HG02870 (cell line): Measurements from ENCODE around the gene MFN1.
"Not testable (repeated sequence)": the region's sequence is repeated elsewhere in the genome, so short reads cannot be mapped to it uniquely, and the experiment has no call there.

Experiments used
- ATAC-seq: cut with Tn5 transposase; IDR thresholded peaks from one replicate; pipeline ENCODE4 v1.9.1; 2021; ENCODE audit warnings: mild to moderate bottlenecking, moderate library complexity; ENCODE audit not compliant: unreplicated experiment

MFN1 gene

DNA sequence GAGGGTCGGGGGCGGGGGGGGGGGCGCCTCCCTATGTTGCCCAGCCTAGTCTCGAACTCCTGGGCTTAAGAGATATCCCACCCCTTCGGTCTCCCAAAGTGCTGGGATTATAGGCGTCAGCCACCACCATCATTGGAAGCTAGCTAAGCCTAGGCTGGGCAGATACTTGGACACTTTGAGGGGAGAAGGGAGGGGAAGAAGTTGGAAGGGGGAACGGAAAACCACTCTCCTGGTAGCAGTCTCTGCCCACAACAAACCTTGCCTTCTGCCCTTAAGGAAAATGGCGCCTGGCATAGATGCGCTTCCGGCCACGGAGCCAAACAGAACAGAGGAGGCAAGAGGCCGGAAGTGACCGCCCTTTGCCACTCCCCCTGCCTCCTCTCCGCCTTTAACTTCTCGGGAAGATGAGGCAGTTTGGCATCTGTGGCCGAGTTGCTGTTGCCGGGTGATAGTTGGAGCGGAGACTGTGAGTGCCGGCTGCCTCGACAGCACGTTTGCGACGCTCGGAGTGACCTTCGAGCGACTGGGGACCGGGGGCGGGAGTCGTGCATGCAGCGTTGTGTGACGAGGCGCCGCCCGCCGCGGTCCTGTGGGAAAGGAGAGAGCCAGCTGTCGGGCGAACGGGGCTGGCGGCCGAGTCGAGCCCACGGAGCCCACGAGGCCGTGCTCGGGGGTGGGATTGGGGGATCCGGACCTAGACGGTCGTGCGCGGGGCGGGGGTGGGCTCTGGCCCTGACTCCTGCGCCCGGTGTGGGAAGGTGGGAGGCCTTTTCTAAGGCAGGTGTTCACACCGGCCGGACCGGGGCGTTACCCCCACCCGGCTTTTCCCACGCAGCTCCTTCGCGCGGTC, at the start of gene MFN1:
Gene MFN1, plus strand, starts transcription at position 365 of the 850 bp plus-strand sequence. CDS start 1,143 bp downstream, outside the sequence.
- ATAC-seq = peak; percentile 87

GRCh38 chr3:179297971-179298725, 49.4 kb upstream of the MFN1 start:
- ATAC-seq = no peak

- no peak for ATAC-seq
Measured at GRCh38 chr3:179299316-179299715, 48.2 kb upstream of the MFN1 start.

GRCh38 chr3:179299999-179300613, 47.4 kb upstream of the MFN1 start:
- peak; percentile 94 for ATAC-seq

- no peak for ATAC-seq
Measured at GRCh38 chr3:179301645-179302044, 45.9 kb upstream of the MFN1 start.

- no peak for ATAC-seq
Measured at GRCh38 chr3:179302111-179302510, 45.4 kb upstream of the MFN1 start.

DNA sequence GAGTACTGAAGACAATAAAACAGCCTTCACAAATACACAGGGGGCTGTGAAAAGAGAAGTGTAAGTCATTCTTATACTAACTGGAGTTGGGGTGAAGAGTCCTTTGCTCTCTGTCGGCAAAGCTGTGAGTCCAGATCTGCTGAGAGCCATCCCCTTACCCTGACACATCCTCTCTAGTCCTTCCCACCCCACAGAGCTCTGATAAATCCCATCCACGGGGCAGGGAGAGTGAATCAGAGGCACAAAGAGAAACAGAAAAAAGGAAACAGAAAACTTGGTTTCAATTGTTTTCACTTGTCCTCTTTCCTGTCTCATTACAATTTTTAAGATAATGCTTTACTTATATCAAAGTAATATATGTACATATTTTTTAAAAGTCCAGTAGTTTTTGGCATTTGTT, 42.9 kb upstream of the MFN1 start:
- ATAC-seq = no peak

DNA sequence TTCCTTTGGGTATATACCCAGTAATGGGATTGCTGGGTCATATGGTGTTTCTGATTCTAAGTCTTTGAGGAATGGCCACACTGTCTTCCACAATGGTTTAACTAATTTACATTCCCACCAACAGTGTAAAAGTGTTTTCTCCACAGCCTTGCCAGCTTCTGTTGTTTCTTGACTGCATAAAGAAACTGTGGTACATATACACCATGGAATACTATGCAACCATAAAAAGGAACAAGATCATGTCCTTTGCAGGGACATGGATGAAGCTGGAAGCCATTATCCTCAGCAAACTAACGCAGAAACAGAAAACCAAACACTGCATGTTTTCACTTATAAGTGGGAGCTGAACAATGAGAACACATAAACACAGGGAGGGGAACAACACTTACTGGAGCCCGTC, 40.1 kb upstream of the MFN1 start:
- ATAC-seq = not testable (repeated sequence)

DNA sequence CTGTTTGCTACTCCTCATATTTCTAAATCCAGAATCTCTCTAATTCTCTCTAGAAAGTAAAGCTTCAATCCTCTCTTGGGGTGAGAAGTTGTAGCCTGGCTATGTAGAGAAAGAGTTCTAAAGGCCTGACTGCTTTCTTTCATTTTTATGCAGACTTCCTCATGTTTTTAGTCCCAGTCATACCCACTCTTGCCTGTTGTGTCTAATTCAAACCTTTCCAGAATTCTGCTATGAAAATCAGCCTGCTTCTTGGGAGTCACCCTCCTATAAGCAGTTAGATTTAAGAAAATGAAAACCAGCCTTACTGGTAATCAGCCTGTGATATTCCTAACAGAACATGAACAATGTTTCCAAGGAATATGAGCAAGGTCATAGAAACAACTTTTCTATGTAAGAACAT, 39.5 kb upstream of the MFN1 start:
- ATAC-seq = no peak

GRCh38 chr3:179309225-179310078, 38.1 kb upstream of the MFN1 start:
- peak; percentile 97 for ATAC-seq

GRCh38 chr3:179318876-179319275, 28.6 kb upstream of the MFN1 start:
- no peak for ATAC-seq

DNA sequence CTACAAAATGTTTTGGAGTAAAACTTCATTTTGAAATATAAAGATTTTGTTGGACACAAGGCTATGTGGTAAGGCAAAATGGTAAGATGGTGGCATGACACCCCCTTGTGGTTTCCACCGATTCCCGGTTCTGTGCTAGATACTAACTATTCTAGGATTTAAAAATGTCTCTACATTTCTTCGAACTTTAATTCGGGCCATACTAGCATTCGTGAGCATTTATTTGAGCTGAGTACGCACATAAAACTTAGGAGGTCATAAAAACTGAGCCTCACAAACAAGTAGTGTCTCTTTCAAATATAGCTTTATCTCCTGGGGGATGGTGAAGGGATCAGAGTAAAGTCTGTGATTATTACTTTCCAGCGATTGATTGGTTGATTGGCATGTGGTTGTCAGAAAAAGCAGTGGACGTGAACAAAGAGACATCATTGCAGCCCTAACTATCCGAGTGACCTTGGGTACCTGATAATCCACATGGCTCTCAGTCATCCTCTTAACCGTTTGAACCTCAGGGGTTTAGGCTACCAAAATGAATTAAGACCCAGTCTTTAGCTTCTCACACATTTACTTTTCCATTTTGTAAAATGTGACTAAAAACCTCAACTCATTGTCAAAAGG, 25.7 kb upstream of the MFN1 start:
- no peak for ATAC-seq

GRCh38 chr3:179322286-179323196, 25.0 kb upstream of the MFN1 start, which contains the start of gene ZNF639:
Gene ZNF639, plus strand, starts transcription at chr3:179323031. Its CDS starts 5,263 bp downstream, at chr3:179328294.
- ATAC-seq = peak; percentile 60

- ATAC-seq = peak; percentile 36
Measured at GRCh38 chr3:179323197-179324110, 24.1 kb upstream of the MFN1 start.

DNA sequence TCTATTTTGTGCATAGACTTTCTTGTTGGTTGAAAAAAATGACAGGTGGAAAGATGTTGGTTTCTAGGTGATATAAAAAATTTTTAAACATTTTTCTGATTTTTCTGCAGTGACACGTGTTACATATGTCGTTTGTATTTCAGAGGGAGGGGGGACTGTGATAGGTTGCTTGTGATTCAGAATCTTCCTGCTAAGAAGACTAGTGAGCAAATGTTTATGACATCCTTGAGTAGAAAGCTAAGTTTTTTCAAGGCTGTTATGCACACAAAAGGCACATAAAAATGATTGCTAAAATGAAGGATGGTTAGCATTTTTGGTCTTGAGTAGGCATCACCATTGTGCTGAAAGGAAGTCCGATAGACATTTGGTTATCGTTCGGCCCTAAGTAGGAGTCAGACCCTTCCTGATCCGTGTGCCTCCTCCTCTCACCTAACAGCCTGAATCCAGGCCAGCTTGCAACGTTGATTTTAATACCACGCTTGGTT, 23.2 kb upstream of the MFN1 start:
- no peak for ATAC-seq

DNA sequence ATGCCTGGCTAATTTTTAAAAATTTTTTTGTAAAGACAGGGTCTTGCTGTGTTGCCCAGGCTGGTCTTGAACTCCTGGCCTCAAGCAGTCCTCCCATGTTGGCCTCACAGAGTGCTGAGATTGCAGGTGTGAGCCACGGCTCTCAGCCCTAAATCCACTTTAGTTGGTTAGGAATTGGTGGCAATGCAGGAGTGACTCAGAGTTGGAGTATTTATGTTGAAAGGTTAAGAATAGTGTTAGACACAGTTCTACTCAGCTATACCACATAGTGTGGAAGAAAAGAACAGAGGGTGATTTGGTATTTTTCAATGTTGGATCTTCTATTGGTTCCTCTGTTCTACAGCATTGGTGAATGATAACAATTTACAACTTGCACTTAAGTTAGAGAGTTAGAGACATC, 17.1 kb upstream of the MFN1 start:
- no peak for ATAC-seq

GRCh38 chr3:179332240-179332639, 15.3 kb upstream of the MFN1 start:
- ATAC-seq = no peak

DNA sequence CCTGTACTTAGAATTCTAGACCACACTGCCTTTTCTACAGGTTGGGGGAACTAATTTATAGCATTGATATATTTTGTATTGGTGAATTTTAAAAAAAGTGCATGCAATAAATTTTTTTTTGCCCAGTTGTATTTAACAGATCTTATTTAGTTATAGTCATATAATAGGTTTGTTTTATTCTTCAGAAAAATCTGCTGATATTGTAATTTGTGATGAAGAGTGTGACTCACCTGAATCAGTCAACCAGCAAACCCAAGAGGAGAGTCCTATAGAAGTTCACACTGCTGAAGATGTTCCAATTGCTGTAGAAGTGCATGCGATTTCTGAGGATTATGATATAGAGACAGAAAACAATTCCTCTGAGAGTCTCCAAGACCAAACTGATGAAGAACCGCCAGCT, 14.4 kb upstream of the MFN1 start:
- ATAC-seq = no peak
